Activated CD4-positive, alpha-beta T cell treated with anti-CD3 and anti-CD28 coated beads for 1 hour (primary cell): ENCODE measurements around the gene RPAP3.

Source experiments
- DNase-seq: peaks from one replicate; pipeline ENCODE4 v3.0.0-alpha.2; 2020

The RPAP3 gene, protein sequence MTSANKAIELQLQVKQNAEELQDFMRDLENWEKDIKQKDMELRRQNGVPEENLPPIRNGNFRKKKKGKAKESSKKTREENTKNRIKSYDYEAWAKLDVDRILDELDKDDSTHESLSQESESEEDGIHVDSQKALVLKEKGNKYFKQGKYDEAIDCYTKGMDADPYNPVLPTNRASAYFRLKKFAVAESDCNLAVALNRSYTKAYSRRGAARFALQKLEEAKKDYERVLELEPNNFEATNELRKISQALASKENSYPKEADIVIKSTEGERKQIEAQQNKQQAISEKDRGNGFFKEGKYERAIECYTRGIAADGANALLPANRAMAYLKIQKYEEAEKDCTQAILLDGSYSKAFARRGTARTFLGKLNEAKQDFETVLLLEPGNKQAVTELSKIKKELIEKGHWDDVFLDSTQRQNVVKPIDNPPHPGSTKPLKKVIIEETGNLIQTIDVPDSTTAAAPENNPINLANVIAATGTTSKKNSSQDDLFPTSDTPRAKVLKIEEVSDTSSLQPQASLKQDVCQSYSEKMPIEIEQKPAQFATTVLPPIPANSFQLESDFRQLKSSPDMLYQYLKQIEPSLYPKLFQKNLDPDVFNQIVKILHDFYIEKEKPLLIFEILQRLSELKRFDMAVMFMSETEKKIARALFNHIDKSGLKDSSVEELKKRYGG

DNA sequence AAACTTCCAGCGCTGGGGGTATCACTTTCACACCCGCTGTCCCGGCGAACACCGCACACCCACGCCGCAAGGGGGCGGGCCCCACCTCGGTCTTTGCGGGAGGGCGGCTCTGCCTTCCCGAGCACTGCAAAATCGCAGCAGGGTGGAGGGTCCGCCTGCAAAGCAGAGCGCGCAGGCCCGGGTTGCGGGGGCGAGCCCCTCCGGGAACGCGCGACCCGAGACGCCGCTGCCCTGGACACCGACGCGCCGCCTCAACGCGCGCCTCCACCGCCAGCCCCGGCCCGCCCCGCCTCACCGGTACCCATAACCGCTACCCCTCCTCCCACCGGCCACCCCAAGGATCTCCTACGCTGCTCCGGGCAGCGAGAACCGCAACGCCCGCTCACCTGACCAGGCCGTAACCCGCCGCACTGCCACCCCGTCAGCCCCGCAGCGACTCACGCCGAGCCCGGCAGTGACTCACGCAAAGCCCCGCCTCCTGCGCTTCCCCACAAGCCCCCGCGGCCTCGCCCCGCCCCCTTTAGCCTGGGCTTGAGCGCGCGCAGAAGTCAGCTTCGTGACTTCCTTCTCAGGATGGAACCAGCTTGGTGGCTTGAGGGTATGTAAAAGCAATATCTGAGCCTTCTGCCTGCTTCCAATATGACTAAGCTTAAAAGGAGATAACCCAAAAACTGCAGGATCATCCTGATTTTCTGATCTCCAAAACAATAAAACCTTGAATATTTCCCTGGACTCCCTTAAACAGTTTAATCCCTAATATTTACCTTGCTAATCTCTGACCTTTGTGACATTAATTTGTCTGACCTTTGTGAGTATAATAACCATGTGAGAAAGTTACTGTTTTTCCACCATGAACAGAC, at the start of gene RPAP3:
TSS of gene RPAP3 (minus strand) at position 465 of the 860 bp plus-strand sequence. CDS start 3,190 bp downstream, outside the sequence.
- DNase-seq, result peak; percentile 94

DNA sequence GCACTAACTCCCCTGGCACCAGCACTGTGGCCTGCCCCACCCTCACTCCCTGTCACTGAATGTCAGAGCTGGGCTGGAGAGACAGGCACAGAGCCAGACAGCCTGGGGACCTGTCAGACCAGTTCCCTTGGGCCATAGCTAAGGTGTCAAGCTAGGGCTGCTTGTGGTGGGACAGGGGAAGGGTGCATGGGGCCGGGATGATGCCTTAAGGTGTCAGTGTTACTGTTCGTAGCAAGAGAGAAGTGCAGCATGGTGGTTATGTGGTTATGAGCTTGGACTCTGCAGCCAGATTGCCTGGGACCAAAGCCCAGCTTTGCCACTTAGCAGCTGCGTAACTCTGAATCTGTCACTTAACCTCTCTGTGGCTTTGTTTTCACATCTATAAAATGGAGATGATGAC, 49.1 kb upstream of the RPAP3 start:
- DNase-seq, result no peak

- no peak for DNase-seq
These were observed 48.3 kb upstream of the RPAP3 start for GRCh38 chr12:47754126-47754525.

GRCh38 chr12:47753021-47754001, 47.5 kb upstream of the RPAP3 start:
- no peak for DNase-seq

- DNase-seq, result no peak
These were observed 46.7 kb upstream of the RPAP3 start for GRCh38 chr12:47752552-47752951.

GRCh38 chr12:47752121-47752520, 46.3 kb upstream of the RPAP3 start:
- DNase-seq, result no peak

GRCh38 chr12:47751561-47751960, 45.7 kb upstream of the RPAP3 start:
- DNase-seq, result no peak

DNA sequence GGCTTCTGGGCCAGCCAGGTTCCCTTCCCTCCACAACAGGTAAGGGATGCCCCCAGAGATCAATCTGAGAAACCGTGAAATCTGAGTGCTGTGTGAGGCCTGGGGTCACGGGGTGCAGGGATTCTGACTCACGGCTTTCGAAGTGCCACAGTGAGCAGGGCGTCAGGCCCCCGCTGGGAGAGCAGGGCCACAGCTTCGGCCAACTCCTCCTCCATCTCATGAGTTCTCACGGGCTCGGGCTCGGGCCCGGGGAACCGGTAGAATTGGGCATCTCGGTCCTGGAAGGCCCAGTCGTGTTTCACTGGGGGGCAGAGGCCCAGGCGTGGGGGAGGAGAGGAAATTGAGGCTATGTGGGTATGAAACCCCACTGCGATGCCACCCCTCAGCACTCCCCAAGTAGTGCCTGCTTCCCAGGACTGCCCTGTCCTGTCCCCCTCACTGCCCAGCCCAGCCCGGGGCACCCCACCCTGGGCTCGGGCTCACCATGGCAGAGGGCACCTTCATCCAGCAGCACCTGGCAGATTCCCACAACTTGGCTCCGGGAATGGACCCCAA, 45.2 kb upstream of the RPAP3 start:
- DNase-seq, result no peak

DNA sequence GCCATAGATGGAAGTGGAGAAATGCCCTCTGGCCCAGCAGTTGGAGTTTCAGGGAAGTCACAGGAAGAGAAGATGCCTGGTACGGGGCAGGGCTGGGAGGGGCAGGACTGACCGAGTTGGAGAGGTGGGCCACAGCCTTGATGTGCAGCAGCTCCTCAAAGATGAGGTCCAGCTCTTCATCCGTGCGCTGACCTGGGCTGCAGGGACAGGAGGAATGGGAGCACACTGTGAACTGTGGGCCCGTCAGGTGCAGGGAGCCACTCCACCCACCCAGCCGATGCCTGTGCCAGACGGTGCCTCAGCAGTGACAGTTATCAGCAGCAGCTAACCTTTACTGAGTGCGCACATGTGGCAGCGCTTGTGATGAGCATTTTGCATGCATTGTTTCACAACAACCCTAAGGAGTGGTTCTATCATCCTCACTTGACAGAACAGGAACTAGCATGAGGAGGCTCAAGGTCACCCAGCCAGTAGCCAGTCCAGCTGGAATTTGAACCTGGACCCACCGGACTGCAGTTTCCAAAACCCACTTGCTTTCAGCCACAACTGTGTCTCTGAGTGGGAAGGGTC, 44.5 kb upstream of the RPAP3 start:
- DNase-seq, result no peak

GRCh38 chr12:47748899-47749298, 43.1 kb upstream of the RPAP3 start:
- no peak for DNase-seq

DNA sequence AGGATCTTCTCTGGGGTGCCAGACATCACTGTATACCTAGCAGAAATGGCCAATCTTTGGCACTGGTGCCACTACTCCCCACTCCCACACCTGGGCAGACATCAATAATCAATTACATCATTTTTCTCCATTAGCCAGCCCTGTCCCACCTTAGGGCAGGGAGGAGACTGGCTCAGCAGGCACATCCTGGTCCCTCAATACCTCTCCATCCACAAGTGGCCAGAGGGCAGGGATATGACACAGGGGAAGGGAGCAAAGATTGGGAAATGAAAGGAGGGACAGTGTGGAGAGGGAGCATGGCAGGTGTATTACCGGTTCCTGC, 42.6 kb upstream of the RPAP3 start:
- DNase-seq, result no peak

- DNase-seq, result no peak
These were observed 42.0 kb upstream of the RPAP3 start for GRCh38 chr12:47747596-47748506.

GRCh38 chr12:47747126-47747525, 41.3 kb upstream of the RPAP3 start:
- no peak for DNase-seq

GRCh38 chr12:47746523-47746922, 40.7 kb upstream of the RPAP3 start:
- DNase-seq, result no peak

- no peak for DNase-seq
These were observed 40.2 kb upstream of the RPAP3 start for GRCh38 chr12:47746073-47746472.

DNA sequence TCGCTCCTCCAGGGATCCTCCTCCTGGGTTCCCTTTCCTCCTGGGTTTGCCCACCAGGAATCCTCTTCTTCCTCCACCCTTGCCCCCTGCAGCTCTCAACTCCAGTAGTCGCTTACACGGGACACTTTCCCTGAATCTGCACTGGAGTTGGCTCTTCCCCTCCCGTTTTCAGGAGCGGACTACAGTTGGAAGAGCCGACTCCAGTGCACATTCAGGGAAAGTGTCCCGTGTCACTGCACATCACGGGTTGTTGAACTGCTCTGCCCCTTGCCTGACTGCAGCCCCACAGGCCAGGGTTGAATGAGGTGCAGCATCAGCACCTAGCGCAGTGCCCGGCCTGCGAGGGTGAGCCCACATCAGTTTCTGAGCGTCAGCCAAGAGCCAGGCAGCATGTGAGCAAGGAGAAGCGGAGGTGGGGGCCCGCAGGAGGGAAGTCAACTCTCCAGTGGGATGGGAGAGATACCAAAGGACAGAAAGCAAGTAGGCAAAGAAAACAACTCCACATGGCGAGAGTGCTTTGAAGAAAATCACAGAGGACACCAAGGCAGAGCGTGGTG, 39.7 kb upstream of the RPAP3 start:
- no peak for DNase-seq

GRCh38 chr12:47744778-47745436, 39.1 kb upstream of the RPAP3 start:
- no peak for DNase-seq

GRCh38 chr12:47744005-47744651, 38.3 kb upstream of the RPAP3 start:
- peak; percentile 47 for DNase-seq

DNA sequence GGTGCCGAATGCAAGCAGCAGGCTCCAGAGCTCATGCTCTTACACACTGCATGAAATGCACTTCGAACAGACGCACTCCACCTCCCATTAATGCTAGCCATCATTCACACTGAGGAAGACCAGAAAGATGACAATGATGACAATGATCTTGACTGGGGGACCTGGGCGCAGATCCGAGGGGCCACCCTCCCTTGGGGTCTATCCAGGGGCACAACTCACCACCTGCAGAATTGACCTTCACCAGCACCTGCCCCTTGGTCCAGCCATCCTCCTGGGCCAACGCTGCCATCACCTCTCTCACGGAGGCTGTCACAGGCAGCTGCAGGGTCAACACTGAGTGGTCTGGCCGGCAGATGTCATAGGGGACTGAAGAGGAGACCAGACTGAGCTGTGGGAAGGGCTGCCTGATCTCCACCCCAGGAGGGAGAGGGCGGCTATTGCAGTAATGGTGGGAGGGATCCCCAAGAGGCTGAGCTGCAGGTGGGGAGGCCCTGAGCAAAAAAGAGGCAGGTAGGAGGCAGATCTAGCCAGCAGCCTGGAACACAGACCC, 37.6 kb upstream of the RPAP3 start:
- DNase-seq, result no peak
